GM18867 (cell line): Measurements from ENCODE around the gene PEBP1.

Experiments used
- ATAC-seq: cut with Tn5 transposase; IDR thresholded peaks from one replicate; pipeline ENCODE4 v1.9.1; 2021; ENCODE audit warnings: mild to moderate bottlenecking, moderate library complexity; ENCODE audit not compliant: unreplicated experiment

The PEBP1 gene

DNA sequence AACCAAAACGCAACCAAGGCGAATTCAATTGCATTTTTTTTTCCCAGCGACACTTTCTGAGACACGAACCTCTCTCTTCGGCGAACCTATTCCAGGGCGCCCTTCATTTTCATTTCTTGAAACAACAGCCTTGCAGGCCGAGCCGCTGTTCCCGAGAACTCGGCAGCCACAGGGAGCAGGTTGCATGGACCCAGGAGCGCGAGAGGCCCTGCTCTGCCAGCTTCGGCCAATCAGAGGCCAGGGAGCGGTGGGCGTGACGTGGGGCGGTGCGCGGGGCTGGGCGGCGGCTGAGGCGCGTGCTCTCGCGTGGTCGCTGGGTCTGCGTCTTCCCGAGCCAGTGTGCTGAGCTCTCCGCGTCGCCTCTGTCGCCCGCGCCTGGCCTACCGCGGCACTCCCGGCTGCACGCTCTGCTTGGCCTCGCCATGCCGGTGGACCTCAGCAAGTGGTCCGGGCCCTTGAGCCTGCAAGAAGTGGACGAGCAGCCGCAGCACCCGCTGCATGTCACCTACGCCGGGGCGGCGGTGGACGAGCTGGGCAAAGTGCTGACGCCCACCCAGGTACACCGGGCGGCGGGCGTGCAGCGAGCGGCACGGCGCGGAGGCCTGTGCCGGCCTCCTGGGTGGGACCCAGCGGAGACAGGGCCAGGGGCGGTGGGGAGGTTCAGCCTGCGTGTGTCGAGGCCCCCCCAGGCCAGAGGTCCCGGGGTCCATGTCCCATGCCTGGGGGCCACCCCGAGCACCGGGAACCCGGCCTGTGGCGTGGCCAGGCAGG, at the start of gene PEBP1:
Gene PEBP1, plus strand, starts transcription at position 337 of the 771 bp plus-strand sequence. Its CDS starts 86 bp downstream, at position 423.
- peak; percentile 96 for ATAC-seq

GRCh38 chr12:118089782-118090181, 46.1 kb upstream of the PEBP1 start:
- no peak for ATAC-seq

- ATAC-seq, result no peak
These were observed 41.9 kb upstream of the PEBP1 start for GRCh38 chr12:118094039-118094438.

GRCh38 chr12:118098401-118098800, 37.5 kb upstream of the PEBP1 start:
- no peak for ATAC-seq

GRCh38 chr12:118098911-118099671, 36.8 kb upstream of the PEBP1 start:
- ATAC-seq, result no peak

GRCh38 chr12:118101051-118101450, 34.9 kb upstream of the PEBP1 start:
- ATAC-seq, result no peak

DNA sequence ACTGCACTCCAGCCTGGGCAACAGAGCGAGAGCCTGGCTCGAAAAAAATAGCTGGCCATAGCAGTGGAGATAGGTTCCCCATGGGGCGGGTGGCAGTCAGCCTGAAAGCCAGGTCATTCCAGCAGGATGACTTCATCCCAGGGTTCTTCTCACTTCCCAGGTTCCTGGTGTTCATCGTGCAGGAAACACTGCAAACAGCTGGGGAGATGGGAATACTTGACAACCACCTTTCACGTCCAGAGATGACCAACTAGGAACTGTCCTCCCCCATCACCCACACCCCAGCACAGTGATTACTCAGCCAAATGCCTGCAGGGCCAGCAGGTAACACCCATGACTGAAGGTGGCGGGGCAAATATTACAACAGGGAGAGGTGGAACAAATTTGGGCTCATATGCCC, 33.9 kb upstream of the PEBP1 start:
- no peak for ATAC-seq

GRCh38 chr12:118102609-118103008, 33.3 kb upstream of the PEBP1 start:
- ATAC-seq, result no peak

- ATAC-seq, result peak; percentile 28
These were observed 32.7 kb upstream of the PEBP1 start for GRCh38 chr12:118103201-118103600.

DNA sequence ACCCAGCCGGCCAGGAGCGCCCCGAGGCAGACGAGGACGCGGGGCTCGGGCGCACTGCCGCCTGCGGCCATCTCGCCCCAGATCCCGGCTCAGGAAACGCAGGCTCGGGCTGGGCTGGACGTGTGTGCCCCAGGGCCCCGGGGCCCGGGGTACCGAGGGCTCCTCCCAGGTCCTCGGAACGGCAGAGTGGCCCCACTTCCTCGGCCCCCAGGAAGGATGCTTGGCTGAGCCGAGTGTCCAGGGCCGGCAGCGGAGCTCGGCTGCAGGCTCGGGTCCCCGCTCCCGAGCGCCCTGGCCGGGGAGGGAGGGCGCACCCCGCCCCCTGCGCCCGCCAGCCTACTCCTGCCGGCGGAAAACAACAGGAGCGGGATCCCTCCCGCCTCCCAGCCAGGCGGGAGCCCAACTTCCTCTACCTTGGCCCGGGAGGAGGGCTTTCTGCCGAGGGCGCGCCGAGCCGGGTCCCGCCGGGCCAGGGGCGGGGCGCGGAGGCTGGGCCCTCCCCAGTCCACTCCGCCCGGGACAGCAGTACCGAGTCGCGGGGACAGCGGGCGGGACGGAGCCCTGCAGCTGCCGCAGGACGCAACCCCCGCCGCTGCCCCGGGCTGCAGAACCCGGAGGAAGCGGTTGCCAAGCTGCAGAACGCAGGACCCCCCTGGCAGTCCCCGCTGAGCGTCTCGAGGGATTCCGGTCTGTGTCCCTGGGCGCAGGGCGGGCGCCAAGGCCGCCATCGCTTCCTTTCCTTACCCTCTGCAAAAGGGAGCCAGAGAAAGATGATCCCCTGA, 32.1 kb upstream of the PEBP1 start, which contains the start of gene VSIG10:
Gene VSIG10, minus strand, starts transcription at position 411 of the 782 bp plus-strand sequence. Its CDS starts 340 bp downstream, at position 71.
- peak; percentile 55 for ATAC-seq

DNA sequence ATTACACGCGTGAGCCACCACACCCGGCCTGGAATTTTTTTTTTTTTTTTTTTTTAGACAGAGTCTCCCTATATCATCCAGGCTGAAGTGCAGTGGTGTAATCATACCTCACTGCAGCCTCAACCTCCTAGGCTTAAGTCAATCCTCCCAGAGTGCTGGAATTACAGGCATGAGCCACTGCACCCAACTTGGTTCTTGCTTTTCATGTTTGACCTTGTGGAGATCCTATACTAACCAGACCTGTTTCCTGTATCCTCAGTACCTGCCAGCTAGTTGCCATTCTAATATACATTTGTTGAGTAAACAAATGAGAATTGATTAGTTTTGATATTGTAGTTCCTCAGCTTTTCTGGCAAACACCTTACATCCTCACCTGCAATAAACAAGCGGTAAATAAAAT, 28.9 kb upstream of the PEBP1 start:
- ATAC-seq, result no peak

GRCh38 chr12:118107694-118108093, 28.2 kb upstream of the PEBP1 start:
- no peak for ATAC-seq

DNA sequence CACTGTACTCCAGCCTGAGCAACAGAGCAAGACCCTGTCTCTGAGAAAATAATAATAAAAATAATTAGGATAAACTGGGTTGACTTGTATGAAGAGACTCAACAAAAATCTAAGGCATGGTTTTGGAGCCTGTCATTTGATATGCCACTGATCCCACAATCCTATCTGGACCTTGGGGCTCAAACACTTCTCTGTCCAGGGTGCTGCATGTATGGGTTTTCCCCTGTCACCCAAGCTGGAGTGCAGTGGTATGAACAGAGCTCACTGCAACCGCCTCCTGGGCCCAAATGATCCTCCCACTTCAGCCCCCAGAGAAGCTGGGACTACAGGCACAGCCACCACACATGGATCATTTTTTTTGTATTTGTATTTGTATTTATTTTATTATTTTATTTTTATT, 26.8 kb upstream of the PEBP1 start:
- ATAC-seq, result no peak

DNA sequence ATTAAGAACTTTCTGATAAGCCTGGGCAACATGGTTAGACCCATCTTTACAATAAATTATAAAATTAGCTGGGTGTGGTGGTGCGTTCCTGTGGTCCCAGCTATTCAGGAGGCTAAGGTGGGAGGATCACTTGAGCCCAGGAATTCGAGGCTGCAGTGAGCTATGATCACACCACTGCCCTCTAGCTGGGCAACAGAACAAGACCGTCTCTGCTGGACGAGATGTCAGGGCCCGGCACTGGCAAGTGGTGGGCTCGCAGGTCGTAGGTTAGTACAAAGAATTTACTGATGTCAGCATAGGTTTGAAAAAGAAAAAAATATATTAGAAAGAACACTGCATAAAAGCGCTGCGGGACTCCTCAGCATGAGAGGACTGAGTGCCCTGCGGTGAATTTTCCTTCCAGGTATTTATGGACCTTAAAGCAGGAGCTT, 16.5 kb upstream of the PEBP1 start:
- no peak for ATAC-seq

DNA sequence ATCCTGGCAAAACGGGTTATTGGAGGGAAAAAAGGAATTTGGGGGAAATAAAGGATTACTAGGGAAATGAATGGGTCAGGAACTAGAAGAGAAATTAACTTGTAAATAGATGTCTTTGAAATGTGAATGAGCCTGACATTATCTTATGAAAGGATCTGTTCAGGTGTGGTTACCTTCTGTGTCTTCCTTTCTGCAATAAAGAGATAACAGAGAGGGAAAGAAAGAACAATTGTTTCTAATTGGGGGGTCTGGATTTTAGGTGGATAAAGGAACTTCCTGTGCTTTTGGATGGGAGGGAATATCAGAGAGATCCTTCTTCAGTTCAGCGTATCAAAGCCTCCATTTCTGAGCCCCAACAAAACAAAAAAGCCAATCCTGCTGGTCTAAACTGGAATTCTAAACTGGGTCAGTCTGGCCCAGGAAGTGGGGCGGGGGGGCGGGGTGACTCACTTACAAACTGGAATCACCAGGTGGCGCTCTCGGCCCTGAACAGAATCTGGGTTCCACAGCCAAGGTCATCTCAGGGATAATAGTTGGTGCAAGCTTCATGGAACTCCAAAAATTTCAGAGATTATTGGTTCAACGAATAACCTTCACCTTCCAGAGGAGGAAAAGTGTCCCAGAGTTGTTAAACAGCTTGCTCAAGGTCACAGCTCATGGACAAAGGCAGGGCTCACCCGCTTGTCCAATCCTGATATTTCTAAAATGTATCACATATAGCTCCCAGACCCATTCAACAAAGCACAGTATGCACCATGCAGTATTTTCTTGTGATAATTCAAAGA, 15.2 kb upstream of the PEBP1 start:
- ATAC-seq, result peak; percentile 60

- no peak for ATAC-seq
These were observed 13.7 kb upstream of the PEBP1 start for GRCh38 chr12:118122264-118122663.

GRCh38 chr12:118124333-118124874, 11.5 kb upstream of the PEBP1 start:
- ATAC-seq, result no peak

- no peak for ATAC-seq
These were observed 10.2 kb upstream of the PEBP1 start for GRCh38 chr12:118125743-118126118.

DNA sequence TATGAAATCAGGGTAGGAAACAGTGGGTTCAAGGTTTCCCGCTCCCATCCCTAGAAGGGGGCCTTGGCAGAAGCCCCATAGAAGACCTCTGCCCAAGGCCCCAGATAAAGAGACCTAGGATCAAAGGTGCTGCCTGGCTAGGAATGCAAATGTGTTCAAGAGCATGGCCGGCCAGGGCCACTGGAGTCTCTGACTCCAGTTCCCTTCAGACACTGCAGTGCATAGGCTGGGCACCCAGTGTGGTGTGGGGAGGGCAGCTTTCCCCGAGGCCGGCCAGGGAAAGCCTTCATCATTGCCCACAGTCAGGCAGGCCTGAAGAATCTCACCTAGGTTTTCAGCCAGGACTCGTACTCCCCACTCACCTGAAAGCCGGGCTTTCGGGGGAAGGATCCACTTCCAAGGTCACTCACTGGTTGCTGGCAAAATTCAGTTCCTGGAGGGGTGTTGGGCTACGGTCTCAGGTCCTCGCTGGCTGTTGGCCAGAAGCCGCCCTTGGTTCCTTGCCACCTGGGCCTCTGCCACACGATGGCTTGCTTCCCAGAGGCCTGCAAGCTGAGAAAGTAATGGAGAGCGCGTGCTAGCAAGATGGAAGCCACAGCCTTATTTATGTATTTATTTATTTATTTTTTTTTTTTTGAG, 9.7 kb upstream of the PEBP1 start:
- ATAC-seq, result no peak

GRCh38 chr12:118127867-118128266, 8.1 kb upstream of the PEBP1 start:
- no peak for ATAC-seq
